Epithelial cell of esophagus (primary cell): ENCODE measurements around the gene TMEM245.
A peak's percentile ranks its signal among the peaks of the same experiment; 100 is the strongest.

Experiments used
- DNase-seq: peaks from one replicate; pipeline ENCODE4 v3.0.0; 2010; ENCODE audit warnings: low read depth
- H3K4me3 ChIP-seq: 2 replicates; pipeline ENCODE4 v1.5.1; 2011; ENCODE audit warnings: mild to moderate bottlenecking, low read length, control low read depth
- TF ChIP-seq, protein P1 (sequence below): IDR thresholded peaks from 2 replicates; pipeline ENCODE4 v1.5.1; 2011; ENCODE audit warnings: low read depth, mild to moderate bottlenecking, low read length, control low read depth, inconsistent platforms; ENCODE audit not compliant: insufficient read depth; ENCODE audit errors: missing control alignments

Gene TMEM245

DNA sequence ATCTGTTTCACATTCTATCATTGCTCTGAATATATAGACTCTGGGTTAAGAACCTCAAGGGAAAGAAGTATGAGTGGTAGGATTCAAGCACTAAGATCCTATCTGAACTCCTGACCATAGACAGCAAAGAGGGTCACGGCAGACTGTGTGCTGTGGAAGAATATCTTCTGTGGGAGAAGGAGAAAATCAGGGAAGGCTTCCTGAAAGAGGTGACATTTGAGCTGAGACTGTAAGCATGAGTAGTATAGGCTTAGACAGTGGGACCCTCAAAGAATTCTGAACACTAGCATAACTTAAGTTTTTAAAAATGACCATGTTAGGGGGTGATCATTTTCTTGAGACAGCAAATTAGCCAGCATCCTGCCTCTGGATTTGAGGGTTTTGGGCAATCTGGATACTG lies 43.4 kb upstream of the TMEM245 start:
- TF ChIP-seq, protein P1, sequence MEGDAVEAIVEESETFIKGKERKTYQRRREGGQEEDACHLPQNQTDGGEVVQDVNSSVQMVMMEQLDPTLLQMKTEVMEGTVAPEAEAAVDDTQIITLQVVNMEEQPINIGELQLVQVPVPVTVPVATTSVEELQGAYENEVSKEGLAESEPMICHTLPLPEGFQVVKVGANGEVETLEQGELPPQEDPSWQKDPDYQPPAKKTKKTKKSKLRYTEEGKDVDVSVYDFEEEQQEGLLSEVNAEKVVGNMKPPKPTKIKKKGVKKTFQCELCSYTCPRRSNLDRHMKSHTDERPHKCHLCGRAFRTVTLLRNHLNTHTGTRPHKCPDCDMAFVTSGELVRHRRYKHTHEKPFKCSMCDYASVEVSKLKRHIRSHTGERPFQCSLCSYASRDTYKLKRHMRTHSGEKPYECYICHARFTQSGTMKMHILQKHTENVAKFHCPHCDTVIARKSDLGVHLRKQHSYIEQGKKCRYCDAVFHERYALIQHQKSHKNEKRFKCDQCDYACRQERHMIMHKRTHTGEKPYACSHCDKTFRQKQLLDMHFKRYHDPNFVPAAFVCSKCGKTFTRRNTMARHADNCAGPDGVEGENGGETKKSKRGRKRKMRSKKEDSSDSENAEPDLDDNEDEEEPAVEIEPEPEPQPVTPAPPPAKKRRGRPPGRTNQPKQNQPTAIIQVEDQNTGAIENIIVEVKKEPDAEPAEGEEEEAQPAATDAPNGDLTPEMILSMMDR = no peak
- H3K4me3 ChIP-seq = no peak overlapping the region
- no peak for DNase-seq

DNA sequence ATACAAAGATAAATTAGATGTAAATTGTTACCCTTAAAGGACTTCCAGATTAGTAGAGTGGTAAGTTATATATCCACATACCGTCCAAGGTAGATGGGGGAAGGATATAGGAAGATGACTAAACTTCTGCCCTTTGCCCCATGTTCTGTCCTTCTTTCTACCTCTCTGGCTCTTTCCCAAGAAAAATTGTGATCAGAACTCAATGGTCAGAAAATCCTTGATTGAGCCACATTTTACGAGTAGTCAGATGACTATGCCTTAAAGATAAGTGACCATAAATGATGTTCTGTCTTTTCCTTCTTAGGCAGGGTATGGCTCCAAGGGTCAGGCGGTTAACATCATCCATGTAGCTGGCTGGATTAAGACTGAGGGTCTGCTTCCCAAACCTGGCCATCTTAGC lies 42.9 kb upstream of the TMEM245 start:
- no peak for DNase-seq
- no peak overlapping the region for H3K4me3 ChIP-seq
- TF ChIP-seq, protein P1 = no peak

DNA sequence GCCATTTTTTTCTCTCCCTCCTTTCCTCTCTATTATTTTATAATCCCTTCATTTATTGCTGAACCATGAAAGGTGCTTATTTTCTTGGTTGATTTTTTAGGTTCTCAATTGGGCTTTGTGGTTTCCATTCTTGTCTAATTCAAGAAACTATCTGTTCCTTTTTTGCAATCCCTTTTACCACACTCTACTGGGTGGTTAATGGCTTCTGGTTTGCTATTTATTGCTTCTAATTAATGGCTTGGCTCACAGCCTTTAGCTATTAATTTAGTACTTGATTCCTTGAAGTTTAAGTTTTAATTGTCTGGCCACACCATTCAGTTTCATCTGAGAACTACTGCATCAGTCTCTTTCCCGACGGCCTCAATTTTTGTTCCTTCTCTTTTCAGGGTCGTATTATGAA lies 41.7 kb upstream of the TMEM245 start:
- DNase-seq = no peak
- TF ChIP-seq, protein P1 = no peak

DNA sequence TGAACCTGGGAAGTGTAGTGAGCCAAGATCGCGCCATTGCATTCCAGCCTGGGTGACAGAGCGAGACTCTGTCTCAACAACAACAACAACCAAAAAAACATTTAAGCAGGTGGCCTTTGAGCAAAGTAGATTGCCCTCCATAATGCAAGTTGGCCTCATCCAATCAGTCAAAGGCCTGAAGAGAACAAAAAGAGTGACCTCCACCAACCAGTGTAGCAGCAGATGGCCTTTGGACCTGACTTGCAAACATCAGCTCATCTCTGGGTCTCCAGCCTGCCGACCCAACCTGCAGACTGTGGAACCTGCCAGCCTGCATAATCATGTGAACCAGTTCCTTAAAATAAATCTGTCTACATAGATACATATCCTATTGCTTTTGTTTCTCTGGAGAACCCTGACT lies 39.8 kb upstream of the TMEM245 start:
- DNase-seq = no peak
- TF ChIP-seq, protein P1 = no peak
- no peak overlapping the region for H3K4me3 ChIP-seq

More for the DNA sequence above, 41.7 kb upstream of the TMEM245 start:
- H3K4me3 ChIP-seq = no peak overlapping the region

DNA sequence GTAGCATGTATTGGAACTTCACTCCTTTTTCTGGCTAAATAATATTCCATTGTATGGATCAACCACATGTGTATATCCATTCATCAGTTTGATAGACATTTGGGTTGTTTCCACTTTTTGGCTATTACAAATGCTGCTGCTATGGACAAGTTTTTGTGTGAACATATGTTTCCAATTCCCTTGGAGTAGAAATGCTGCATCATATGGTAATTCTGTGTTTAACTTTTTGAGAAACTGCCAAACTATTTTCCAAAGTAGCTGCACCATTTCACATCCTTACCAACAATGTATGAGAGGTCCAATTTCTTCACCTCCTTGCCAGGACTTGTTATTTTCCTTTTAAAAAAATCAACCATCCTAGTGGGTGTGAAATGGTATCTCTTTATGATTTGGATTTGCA lies 38.9 kb upstream of the TMEM245 start:
- H3K4me3 ChIP-seq = no peak overlapping the region
- DNase-seq = no peak
- TF ChIP-seq, protein P1 = no peak

DNA sequence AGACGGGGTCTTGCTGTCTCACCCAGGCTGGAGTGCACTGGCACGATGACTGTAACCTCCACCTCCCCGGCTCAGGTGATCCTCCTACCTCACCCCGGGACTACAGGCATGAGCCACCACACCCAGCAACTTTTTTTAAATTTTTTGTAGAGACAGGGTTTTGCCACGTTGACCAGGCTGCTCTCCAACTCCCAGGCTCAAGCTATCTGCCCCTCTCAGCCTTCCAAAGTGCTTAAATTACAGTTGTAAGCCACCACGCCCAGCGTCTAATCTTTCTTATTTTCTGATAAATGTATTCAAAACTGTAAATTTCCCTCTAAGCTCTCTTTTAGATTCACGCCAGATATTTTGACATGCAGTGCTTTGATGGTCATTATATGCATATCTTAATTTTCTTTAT lies 37.0 kb upstream of the TMEM245 start:
- TF ChIP-seq, protein P1 = no peak
- DNase-seq = no peak
- no peak overlapping the region for H3K4me3 ChIP-seq

DNA sequence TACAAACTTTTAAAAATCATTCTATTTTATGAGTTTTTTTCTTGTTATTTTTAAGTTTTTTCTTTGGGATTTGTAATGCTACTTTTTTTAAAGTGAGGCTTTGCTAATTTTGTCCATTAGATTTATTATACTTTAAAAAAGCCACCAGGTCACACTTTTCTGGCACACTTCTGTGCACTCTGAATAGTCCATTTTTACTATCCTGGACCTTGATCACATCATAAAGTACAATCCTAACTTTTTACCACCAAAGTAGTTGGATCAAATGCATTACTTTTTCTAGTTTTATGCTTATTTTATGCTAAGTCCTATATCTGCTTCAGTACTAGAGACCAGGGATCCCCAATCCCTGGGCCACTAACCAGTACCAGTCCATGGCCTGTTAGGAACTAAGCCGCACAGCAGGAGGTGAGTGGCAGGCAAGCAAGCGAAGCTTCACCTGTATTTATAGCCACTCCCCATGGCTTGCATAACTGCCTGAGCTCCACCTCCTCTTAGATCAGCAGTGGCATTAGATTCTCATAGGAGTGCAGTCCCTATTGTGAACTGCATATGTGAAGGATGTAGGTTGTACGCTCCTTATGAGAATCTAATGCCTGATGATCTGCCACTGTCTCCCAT lies 31.3 kb upstream of the TMEM245 start:
- DNase-seq = peak; percentile 45
- TF ChIP-seq, protein P1 = no peak
- H3K4me3 ChIP-seq = no peak overlapping the region
